Measurements from ENCODE around the gene TSHZ3.

DNA sequence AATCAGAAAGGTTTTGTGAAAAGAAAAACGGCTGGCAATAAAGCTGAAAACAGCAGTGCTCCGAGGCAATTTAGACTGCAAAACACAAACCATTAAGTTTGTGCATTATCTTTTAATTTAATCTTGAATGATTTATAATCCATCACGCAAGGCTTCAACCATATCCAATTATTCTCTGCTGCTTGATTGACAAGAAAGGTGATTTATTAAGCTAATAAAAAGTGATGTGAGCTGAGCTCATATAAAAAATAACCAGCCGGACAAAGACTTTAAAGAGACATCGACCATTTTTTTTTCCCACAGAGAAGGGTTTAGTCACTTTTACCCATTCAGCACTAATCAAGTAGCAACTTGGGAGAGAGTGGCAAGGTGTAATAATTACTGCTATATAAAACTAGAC lies 33.6 kb downstream of the TSHZ3 start:
- TF ChIP-seq CTCF (IDR thresholded peaks at IDR 0.05) (no peak), POLR2A (IDR thresholded peaks at IDR 0.05) (no peak)

Data from esophagus squamous epithelium (tissue), 4 donors.